ENCODE measurements around the gene CD47.

The CD47 gene

GRCh38 chr3:108008931-108009639, 81.7 kb downstream of the CD47 start:
- DNase-seq, result peak; percentile 90

GRCh38 chr3:108008106-108008505, 82.7 kb downstream of the CD47 start:
- peak; percentile 18 for DNase-seq

- DNase-seq, result no peak
Measured at GRCh38 chr3:108006881-108007331, 83.9 kb downstream of the CD47 start.

GRCh38 chr3:108006077-108006771, 84.6 kb downstream of the CD47 start:
- no peak for DNase-seq

GRCh38 chr3:108004647-108005046, 86.2 kb downstream of the CD47 start:
- DNase-seq, result no peak

- no peak for DNase-seq
Measured at GRCh38 chr3:108001457-108001856, 89.4 kb downstream of the CD47 start.

GRCh38 chr3:107999215-107999775, 91.5 kb downstream of the CD47 start:
- DNase-seq, result no peak

- no peak for DNase-seq
Measured at GRCh38 chr3:107997671-107998070, 93.2 kb downstream of the CD47 start.

GRCh38 chr3:107995823-107996222, 95.0 kb downstream of the CD47 start:
- DNase-seq, result no peak

- DNase-seq, result peak; percentile 39
Measured at GRCh38 chr3:107994956-107995715, 95.7 kb downstream of the CD47 start.

- DNase-seq, result no peak
Measured at GRCh38 chr3:107994181-107994580, 96.7 kb downstream of the CD47 start.

- DNase-seq, result peak; percentile 50
Measured at GRCh38 chr3:107993771-107994170, 97.1 kb downstream of the CD47 start.
